HepG2 (cell line): ENCODE results near the gene DNAAF3. TPM values are rescaled to one million over a fixed set of nuclear protein-coding genes. Genes with fewer than 3 reads are reported as not detected.

Experiments used
- AGO1 ChIP-seq: fragments of 200-400 bp; formaldehyde crosslinking; IDR thresholded peaks from 2 replicates; pipeline ENCODE4 v1.6.1; 2017; ENCODE audit warnings: mild to moderate bottlenecking, low read depth, low read length, moderate library complexity; ENCODE audit not compliant: poor library complexity, severe bottlenecking
- BRCA1 ChIP-seq: sonication (generic); formaldehyde crosslinking; IDR thresholded peaks from 2 replicates; pipeline ENCODE4 v1.4.0; 2020; ENCODE audit warnings: missing genetic modification reagents
- CENPX ChIP-seq: sonication (generic); formaldehyde crosslinking; IDR thresholded peaks from 2 replicates; pipeline ENCODE4 v1.9.0; 2021; ENCODE audit warnings: mild to moderate bottlenecking, missing genetic modification reagents, moderate library complexity
- ERF ChIP-seq: IDR thresholded peaks from 2 replicates; pipeline ENCODE4 v1.6.1; 2018; ENCODE audit warnings: missing biosample characterization, missing genetic modification reagents
- FOXO1 ChIP-seq: sonication (generic); formaldehyde crosslinking; IDR thresholded peaks from 2 replicates; pipeline ENCODE4 v1.4.0; 2020; ENCODE audit warnings: missing genetic modification reagents
- GABPB1 ChIP-seq: IDR thresholded peaks from 2 replicates; pipeline ENCODE4 v1.6.1; 2016; ENCODE audit warnings: mild to moderate bottlenecking, missing genetic modification reagents, moderate library complexity, missing compliant biosample characterization
- HHEX ChIP-seq: IDR thresholded peaks from 2 replicates; pipeline ENCODE4 v1.6.1; 2016; ENCODE audit warnings: control low read depth
- MEF2D ChIP-seq: sonication (generic); formaldehyde crosslinking; IDR thresholded peaks from 2 replicates; pipeline ENCODE4 v1.5.1; 2020; ENCODE audit warnings: mild to moderate bottlenecking, missing genetic modification reagents
- MXD4 ChIP-seq: IDR thresholded peaks from 2 replicates; pipeline ENCODE4 v1.6.1; 2016; ENCODE audit warnings: mild to moderate bottlenecking, missing biosample characterization, missing genetic modification reagents
- NCOA2 ChIP-seq: sonication (generic); formaldehyde crosslinking; IDR thresholded peaks from 2 replicates; pipeline ENCODE4 v1.8.0; 2022; ENCODE audit warnings: inconsistent platforms
- NPAS2 ChIP-seq: sonication (generic); formaldehyde crosslinking; IDR thresholded peaks from 2 replicates; pipeline ENCODE4 v1.8.0; 2022; ENCODE audit warnings: mild to moderate bottlenecking, missing genetic modification reagents, borderline replicate concordance
- REXO4 ChIP-seq: sonication (generic); formaldehyde crosslinking; IDR thresholded peaks from 2 replicates; pipeline ENCODE4 v1.8.0; 2022; ENCODE audit warnings: missing genetic modification reagents, mild to moderate bottlenecking, borderline replicate concordance
- RFX3 ChIP-seq: IDR thresholded peaks from 2 replicates; pipeline ENCODE4 v1.6.1; 2016; ENCODE audit warnings: missing biosample characterization, missing genetic modification reagents
- SALL2 ChIP-seq: sonication (generic); formaldehyde crosslinking; IDR thresholded peaks from 2 replicates; pipeline ENCODE4 v1.8.1; 2023; ENCODE audit warnings: mild to moderate bottlenecking, missing genetic modification reagents, inconsistent platforms
- SMAD3 ChIP-seq: sonication (generic); formaldehyde crosslinking; IDR thresholded peaks from 2 replicates; pipeline ENCODE4 v1.4.0; 2020; ENCODE audit warnings: missing genetic modification reagents
- STAT6 ChIP-seq: sonication (generic); formaldehyde crosslinking; IDR thresholded peaks from 2 replicates; pipeline ENCODE4 v1.4.0; 2020; ENCODE audit warnings: missing genetic modification reagents, mild to moderate bottlenecking, borderline replicate concordance
- ZC3H4 ChIP-seq: sonication (generic); formaldehyde crosslinking; IDR thresholded peaks from 2 replicates; pipeline ENCODE4 v1.4.0; 2020; ENCODE audit warnings: missing genetic modification reagents, borderline replicate concordance
- ZEB1 ChIP-seq: IDR thresholded peaks from 2 replicates; pipeline ENCODE4 v1.6.1; 2012; ENCODE audit warnings: mild to moderate bottlenecking, low read depth, inconsistent platforms; ENCODE audit not compliant: insufficient replicate concordance
- ZFP62 ChIP-seq: sonication (generic); formaldehyde crosslinking; IDR thresholded peaks from 2 replicates; pipeline ENCODE4 v1.4.0; 2020; ENCODE audit warnings: missing genetic modification reagents
- ZNF224 ChIP-seq: sonication (generic); formaldehyde crosslinking; IDR thresholded peaks from 2 replicates; pipeline ENCODE4 v1.5.0; 2020; ENCODE audit warnings: mild to moderate bottlenecking, missing genetic modification reagents
- ZNF24 ChIP-seq: fragments of 450-650 bp; IDR thresholded peaks from 2 replicates; pipeline ENCODE4 v1.6.1; 2017; ENCODE audit warnings: antibody characterized with exemption, mild to moderate bottlenecking
- ZNF562 ChIP-seq: sonication (generic); formaldehyde crosslinking; IDR thresholded peaks from 2 replicates; pipeline ENCODE4 v1.8.0; 2022; ENCODE audit warnings: missing genetic modification reagents, borderline replicate concordance
- ZNF670 ChIP-seq: sonication (generic); formaldehyde crosslinking; IDR thresholded peaks from 2 replicates; pipeline ENCODE4 v1.8.0; 2022; ENCODE audit warnings: mild to moderate bottlenecking, missing genetic modification reagents, borderline replicate concordance
- ZSCAN21 ChIP-seq: sonication (generic); formaldehyde crosslinking; IDR thresholded peaks from 2 replicates; pipeline ENCODE4 v1.8.0; 2022; ENCODE audit warnings: mild to moderate bottlenecking, missing genetic modification reagents, moderate library complexity, borderline replicate concordance
- ZSCAN31 ChIP-seq: sonication (generic); formaldehyde crosslinking; IDR thresholded peaks from 2 replicates; pipeline ENCODE4 v1.5.0; 2020; ENCODE audit warnings: low read depth, mild to moderate bottlenecking, missing genetic modification reagents
- ZSCAN9 ChIP-seq: IDR thresholded peaks from 2 replicates; pipeline ENCODE4 v1.6.1; 2016; ENCODE audit warnings: borderline replicate concordance
- polyA plus RNA-seq, 8 experiments: library from polyadenylated mRNA; depleted of rRNA in 3 of 8; stranded (reverse) in 7 of 8; unstranded in 1 of 8; fragments of >200 nt; fragmentation: Illumina TruSeq in 4 of 8; extraction: Trizol in 4 of 8; gene quantifications; 2 replicates each; pipeline versions ENCODE4 v1.2.1 to v1.2.3, GENCODE V29; 2011 to 2016; ENCODE audit warnings: low read depth in 4 of 8, missing spikeins in 1 of 8, mixed read lengths in 1 of 8; ENCODE audit not compliant: insufficient read depth in 1 of 8
- total RNA-seq, 5 experiments: library from RNA; depleted of rRNA; stranded (reverse); fragments of >200 nt; fragmentation: Illumina TruSeq; extraction: Trizol; gene quantifications; 2 replicates each; pipeline ENCODE4 v1.2.3, GENCODE V29; 2016; ENCODE audit warnings: low read depth in 1 of 5
- TF ChIP-seq, protein P1 (sequence below): sonication (generic); formaldehyde crosslinking; IDR thresholded peaks from 2 replicates; pipeline ENCODE4 v1.8.0; 2022; ENCODE audit warnings: missing genetic modification reagents, mild to moderate bottlenecking, borderline replicate concordance
- TF ChIP-seq, protein P2 (sequence below): sonication (generic); formaldehyde crosslinking; IDR thresholded peaks from 2 replicates; pipeline ENCODE4 v1.5.1; 2020; ENCODE audit warnings: missing genetic modification reagents, mild to moderate bottlenecking, borderline replicate concordance

Gene DNAAF3
- total and polyA plus RNA-seq, 2 of the 13 experiments (the other 11 are each of a cell fraction or from before 2014, with no cell fraction given): 0.30 to 0.40 TPM

GRCh38 chr19:55209693-55210472 is 43.5 kb upstream of the DNAAF3 start (continued):
- TF ChIP-seq STAT6 (CRISPR knock-in tag) (no peak), ERF (peak; percentile 51), ZC3H4 (CRISPR knock-in tag) (0 out of 2 replicates have a peak, but pooled peaks have one; percentile 56), FOXO1 (peak; percentile 30; the same call in 1 of the 2 replicates), BRCA1 (CRISPR knock-in tag) (no peak), ZNF24 (no peak), MXD4 (CRISPR knock-in tag) (no peak), ZEB1 (peak; percentile 73), AGO1 (no peak), ZNF562 (CRISPR knock-in tag) (no peak), ZSCAN31 (peak; percentile 74; the same call in 1 of the 2 replicates), ZNF670 (CRISPR knock-in tag) (0 out of 2 replicates have a peak, but pooled peaks have one; percentile 2), SALL2 (no peak), ZSCAN9 (CRISPR knock-in tag) (no peak; the same call in 1 of the 2 replicates), HHEX (no peak), SMAD3 (CRISPR knock-in tag) (peak; percentile 8; the same call in 1 of the 2 replicates), ZNF224 (CRISPR knock-in tag) (no peak), NPAS2 (CRISPR knock-in tag) (no peak), NCOA2 (CRISPR knock-in tag) (peak; percentile 36; the same call in 1 of the 2 replicates), REXO4 (CRISPR knock-in tag) (no peak), GABPB1 (CRISPR knock-in tag) (0 out of 2 replicates have a peak, but pooled peaks have one; percentile 46), ZFP62 (CRISPR knock-in tag) (no peak), ZSCAN21 (CRISPR knock-in tag) (no peak), MEF2D (CRISPR knock-in tag) (peak; percentile 98), RFX3 (CRISPR knock-in tag) (no peak), CENPX (no peak)
- TF ChIP-seq, protein P1, sequence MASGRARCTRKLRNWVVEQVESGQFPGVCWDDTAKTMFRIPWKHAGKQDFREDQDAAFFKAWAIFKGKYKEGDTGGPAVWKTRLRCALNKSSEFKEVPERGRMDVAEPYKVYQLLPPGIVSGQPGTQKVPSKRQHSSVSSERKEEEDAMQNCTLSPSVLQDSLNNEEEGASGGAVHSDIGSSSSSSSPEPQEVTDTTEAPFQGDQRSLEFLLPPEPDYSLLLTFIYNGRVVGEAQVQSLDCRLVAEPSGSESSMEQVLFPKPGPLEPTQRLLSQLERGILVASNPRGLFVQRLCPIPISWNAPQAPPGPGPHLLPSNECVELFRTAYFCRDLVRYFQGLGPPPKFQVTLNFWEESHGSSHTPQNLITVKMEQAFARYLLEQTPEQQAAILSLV: peak; percentile 78
- TF ChIP-seq, protein P2, sequence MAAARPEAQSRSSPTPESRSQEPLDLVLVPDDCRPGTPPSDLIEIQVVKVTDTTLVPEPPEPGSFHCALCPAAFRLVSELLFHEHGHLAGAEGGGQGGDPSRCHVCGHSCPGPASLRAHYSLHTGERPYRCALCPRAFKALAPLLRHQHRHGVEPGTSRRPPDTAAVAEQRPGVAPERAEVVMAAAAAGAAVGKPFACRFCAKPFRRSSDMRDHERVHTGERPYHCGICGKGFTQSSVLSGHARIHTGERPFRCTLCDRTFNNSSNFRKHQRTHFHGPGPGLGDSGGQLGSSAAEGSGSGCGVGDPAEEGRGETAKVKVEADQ (CRISPR knock-in tag): no peak
